T47D (cell line): ENCODE results near the gene MLH1.
"Not testable (repeated sequence)": the region's sequence is repeated elsewhere in the genome, so short reads cannot be mapped to it uniquely, and the experiment has no call there.

ENCODE experiments used
- DNase-seq, 2 experiments: peaks; one replicate each; pipeline versions ENCODE4 v3.0.0 to v3.0.0-alpha.2; 2011 to 2012; ENCODE audit warnings: low read depth in 1 of 2, low spot score in 1 of 2
- JUND ChIP-seq: IDR thresholded peaks from 2 replicates; pipeline ENCODE4 v1.6.1; 2012; ENCODE audit warnings: low read depth
- in situ Hi-C: cut with HindIII; loops from 2 replicates; pipeline ENCODE4 v1.10.0; 2016; ENCODE audit warnings: low sequenced_read_pairs, low pct_unique_long_range_greater_than_20kb

The MLH1 gene

GRCh38 chr3:36960502-36960901 is 32.8 kb upstream of the MLH1 start:
- in situ Hi-C loops: no loop called here
- no peak for DNase-seq
- no peak for TF ChIP-seq JUND

- DNase-seq, in situ Hi-C loops: not testable (repeated sequence)
Observed at GRCh38 chr3:36963008-36963407, 30.3 kb upstream of the MLH1 start.

GRCh38 chr3:36964331-36964730 is 29.0 kb upstream of the MLH1 start:
- DNase-seq: no peak
- in situ Hi-C loops: no loop called here
- TF ChIP-seq JUND: no peak

DNA sequence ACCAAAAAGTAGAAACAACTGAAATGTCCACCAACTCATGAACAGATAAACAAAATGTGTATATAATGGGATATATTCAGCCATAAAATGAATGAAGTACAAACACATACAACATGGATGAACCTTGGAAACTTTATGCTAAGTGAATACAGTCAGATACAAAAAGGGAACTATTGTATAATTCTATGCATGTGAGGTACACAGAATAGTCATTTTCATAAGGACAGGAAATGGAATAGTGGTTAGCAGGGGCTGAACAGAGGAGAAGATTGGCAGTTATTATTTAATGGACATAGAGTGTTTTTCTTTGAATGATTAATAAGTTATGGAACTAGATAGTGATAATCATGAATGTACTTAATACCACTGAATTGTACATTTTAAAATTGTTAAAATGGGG is 28.5 kb upstream of the MLH1 start:
- no peak for TF ChIP-seq JUND
- in situ Hi-C loops: no loop called here
- DNase-seq: no peak

GRCh38 chr3:36965440-36965839 is 27.9 kb upstream of the MLH1 start:
- in situ Hi-C loops: no loop called here
- no peak for TF ChIP-seq JUND
- peak in 1 of 2 experiments; percentile 67 for DNase-seq

DNA sequence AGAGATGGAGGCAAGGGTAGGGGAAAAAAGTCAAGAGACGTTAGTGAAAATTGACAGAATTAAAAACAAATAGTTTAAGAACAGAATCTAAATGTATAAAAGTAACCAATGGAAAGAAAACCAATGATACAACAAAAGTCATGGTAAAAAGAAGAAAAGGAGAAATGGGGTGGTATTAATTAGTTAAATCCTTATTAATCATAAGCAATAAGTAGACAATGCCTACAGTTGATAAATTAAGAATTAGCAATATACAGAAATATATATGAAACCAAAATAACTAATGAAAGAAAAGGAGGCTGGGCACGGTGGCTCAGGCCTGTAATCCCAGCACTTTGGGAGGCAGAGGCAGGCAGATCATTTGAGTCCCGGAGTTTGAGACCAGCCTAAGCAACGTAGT is 24.2 kb upstream of the MLH1 start:
- DNase-seq: no peak
- in situ Hi-C loops: no loop called here
- TF ChIP-seq JUND: no peak

GRCh38 chr3:36969540-36970432 is 23.5 kb upstream of the MLH1 start:
- TF ChIP-seq JUND: no peak
- DNase-seq: peak in 1 of 2 experiments; percentile 54
- in situ Hi-C loops: no loop called here

DNA sequence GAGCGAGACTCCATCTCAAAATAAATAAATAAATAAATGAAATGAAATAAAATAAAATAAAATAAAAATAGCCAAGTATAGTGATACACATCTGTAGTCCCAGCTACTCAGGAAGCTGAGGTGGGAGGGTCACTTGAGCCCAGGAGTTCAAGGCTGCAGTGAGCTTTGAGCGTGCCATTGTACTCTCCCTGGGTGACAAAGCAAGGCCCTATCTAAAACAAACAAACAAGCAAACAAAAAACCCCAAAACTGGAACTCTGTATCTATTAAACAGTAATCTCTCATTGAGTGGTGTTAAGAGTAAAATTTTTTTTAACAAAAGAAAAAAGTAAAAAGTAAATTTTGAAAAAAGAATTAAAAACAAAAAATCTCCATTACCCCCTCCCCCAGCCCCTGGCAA is 21.2 kb upstream of the MLH1 start:
- no peak for DNase-seq
- in situ Hi-C loops: no loop called here
- TF ChIP-seq JUND: no peak

GRCh38 chr3:36973139-36973538 is 20.2 kb upstream of the MLH1 start:
- DNase-seq: no peak
- in situ Hi-C loops: no loop called here
- no peak for TF ChIP-seq JUND

DNA sequence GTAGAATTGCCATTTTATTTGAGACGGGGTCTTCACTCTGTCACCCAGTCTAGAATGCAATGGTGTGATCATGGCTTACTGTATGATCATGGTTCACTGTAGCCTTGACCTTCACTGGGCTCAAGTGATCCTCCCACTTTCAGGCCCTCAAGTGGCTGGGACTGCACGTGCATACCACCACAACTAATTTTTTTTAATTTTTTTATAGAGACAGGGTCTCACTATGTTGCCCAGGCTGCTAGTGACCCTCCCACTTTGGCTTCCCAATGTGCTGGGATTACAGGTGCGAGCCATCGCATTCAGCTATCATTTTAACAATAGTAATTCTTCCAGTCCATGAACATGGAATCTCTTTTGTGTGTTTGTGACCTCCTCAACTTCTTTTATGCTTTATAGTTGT is 12.3 kb upstream of the MLH1 start:
- TF ChIP-seq JUND: no peak
- in situ Hi-C loops: no loop called here
- DNase-seq: no peak

DNA sequence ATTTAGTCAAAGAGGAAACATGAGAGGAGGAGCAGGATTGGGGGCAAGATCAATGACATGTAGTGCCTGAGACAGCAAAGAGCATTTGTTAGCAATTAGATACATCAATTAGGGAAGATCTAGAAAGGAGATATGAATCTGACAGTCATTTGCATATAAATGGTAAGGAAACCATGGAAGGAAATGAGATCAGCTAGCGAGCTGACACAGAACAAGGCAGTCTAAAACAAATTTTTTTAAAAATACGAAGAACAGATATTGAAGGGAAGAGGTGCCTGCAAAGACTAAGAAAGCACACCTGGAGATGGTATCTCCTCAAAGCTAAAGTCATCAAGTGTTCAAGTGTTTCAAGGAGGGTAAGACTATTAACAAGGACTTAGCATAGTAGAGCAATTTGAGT is 5.0 kb upstream of the MLH1 start:
- no peak for DNase-seq
- in situ Hi-C loops: no loop called here
- no peak for TF ChIP-seq JUND

DNA sequence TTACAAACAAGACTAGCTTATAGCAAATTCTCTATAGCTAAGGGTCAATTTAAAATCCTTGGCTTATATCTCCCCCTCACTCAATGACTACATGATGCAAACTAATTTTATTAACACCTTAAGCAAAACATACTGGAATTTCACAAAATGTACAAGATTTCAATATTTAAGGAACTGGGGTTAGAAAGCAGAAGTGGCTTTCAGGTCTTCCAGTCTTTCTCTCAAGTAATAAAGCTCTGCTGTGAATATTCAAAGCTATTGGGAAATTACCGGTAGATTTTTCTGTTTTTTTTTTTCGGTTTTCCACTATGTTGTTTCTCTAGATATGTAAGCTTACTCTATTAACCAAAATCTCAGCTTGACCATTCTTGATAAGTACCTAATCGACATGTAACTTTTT is 4.3 kb upstream of the MLH1 start:
- no peak for TF ChIP-seq JUND
- in situ Hi-C loops: no loop called here
- DNase-seq: no peak

GRCh38 chr3:36989568-36989967 is 3.8 kb upstream of the MLH1 start:
- no peak for TF ChIP-seq JUND
- DNase-seq: no peak
- in situ Hi-C loops: no loop called here

DNA sequence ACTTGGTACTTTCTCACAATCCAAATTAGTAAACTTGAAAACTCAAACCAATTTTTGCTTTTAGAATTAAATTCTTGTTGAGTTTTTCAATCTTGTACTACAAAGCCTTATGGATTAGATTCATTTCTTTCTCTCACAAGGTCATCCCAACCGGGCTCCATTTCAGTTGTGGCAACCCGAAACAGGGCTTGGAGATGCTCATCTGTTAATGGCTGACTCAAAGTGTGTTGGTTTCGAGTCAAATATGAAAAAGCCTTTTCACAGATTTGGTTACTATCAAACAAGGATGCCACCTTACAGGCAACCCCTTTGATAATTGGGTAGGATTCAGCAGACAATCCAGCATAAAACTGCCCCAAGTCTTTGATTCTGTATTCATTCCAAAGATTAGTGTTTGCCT is 2.2 kb upstream of the MLH1 start:
- in situ Hi-C loops: no loop called here
- no peak for TF ChIP-seq JUND
- no peak for DNase-seq
